Upper lobe of left lung (tissue), 4 donors: Measurements from ENCODE around the gene FBXO5.

Experiments used
- POLR2A ChIP-seq, 4 donors: fragments of 450-650 bp; IDR thresholded peaks; one replicate each; pipeline ENCODE4 v1.5.1; 2016 to 2017; ENCODE audit warnings: antibody characterized with exemption in 4 of 4, mild to moderate bottlenecking in 2 of 4
- TF ChIP-seq, protein P1 (sequence below), 6 experiments: fragments of 450-650 bp in 4 of 6; fragments of 200-600 bp in 2 of 6; sonication (generic) in 2 of 6; IDR thresholded peaks; one replicate each; pipeline ENCODE4 v1.5.1; 2016 to 2019; ENCODE audit warnings: antibody characterized with exemption in 6 of 6

- no peak for TF ChIP-seq POLR2A (IDR thresholded peaks at IDR 0.05)
- TF ChIP-seq, protein P1, sequence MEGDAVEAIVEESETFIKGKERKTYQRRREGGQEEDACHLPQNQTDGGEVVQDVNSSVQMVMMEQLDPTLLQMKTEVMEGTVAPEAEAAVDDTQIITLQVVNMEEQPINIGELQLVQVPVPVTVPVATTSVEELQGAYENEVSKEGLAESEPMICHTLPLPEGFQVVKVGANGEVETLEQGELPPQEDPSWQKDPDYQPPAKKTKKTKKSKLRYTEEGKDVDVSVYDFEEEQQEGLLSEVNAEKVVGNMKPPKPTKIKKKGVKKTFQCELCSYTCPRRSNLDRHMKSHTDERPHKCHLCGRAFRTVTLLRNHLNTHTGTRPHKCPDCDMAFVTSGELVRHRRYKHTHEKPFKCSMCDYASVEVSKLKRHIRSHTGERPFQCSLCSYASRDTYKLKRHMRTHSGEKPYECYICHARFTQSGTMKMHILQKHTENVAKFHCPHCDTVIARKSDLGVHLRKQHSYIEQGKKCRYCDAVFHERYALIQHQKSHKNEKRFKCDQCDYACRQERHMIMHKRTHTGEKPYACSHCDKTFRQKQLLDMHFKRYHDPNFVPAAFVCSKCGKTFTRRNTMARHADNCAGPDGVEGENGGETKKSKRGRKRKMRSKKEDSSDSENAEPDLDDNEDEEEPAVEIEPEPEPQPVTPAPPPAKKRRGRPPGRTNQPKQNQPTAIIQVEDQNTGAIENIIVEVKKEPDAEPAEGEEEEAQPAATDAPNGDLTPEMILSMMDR (IDR thresholded peaks at IDR 0.05), result no peak
Observed at GRCh38 chr6:152981989-152982903, 595 bp downstream of the FBXO5 start.
